NCI-H2196 (cell line): ENCODE results near the gene CERKL.

ENCODE experiments used
- DNase-seq: peaks from one replicate; lab custom pipeline; 2025; ENCODE audit not compliant: unreplicated experiment; lab: John Stamatoyannopoulos, UW

Gene CERKL

DNA sequence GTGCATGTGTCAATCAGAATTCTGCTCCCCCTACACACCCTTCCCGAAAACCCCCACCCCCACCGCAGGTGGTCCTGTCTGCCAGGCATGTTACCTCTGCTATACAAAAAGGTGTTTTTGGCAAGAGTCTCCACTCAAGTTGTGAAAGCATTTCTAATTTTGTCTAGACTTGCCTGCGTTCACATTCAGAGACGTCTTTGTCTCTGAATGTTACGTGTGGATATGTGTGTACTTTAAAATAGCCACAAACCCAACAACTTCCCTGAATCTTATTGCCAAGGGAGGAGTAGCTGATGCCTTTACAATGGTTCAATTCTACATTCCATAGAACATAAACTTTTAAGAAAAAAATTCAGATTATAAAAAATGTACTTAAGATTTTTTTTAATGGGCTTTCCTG is 133.1 kb downstream of the CERKL start:
- no peak for DNase-seq

DNA sequence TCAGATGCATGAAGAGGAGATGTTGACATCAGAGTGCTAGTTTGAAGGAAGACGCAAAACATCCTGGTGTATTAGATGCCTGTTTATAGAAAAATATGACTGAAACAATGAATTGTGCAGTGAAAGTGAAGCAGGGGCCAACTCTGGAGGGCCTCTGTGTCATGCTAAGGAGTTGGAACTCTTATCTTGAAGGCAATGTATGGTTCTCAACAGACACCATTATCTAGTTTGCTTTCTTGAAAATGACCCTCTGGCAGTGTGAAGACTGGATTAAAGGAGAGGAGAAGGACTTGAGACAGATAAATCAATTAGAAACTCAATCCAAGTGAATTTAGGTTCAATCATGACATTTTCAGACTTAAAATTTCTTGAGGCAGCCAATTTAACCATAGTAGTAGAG is 136.7 kb downstream of the CERKL start:
- no peak for DNase-seq

DNA sequence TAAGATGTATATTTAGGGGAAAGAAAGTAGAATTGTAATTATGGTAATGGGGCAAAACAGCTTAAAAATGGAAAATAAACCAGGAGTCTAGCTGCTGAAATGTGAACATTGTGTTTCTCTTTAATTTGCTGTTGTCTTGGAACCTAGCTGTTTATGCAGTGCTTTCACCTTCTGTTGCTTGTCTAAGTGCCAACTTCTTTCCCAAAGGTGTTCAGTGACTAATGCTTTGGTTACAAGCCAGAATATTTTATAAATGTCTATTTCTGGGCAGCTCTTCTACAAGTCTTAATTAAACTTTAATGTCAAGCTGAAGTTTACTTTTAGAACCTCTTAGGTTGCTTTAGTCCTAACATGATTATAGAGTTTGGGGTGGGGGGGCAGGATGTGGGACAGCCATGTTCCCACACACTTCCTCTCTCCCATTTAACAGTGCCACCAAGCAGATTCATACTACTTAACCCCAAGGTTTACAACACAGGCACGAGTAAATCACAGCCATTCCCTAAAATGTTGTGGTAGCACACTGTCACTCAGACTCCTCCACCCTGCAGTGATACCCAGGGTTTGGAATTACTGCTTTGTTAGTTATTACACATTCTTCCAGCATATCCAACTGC is 139.1 kb downstream of the CERKL start:
- DNase-seq = no peak

DNA sequence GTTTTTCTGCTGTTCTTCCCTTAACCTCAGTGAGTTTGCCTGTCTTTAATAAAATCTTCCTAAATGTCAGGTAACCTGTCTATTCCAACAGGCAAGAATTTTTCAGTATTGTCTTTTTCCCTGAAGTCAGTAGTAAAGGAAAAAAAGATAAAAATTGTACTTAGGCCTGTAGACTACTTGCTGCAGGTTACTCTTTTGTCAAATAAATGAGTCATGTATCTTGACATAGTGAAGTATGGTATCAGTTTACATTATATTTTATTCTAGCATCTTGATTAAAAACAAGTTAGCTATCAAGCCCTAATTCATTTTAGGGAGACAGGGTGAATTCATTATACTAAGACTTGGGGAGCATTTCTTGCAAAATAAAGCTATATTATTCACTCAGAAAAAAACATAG is 139.9 kb downstream of the CERKL start:
- no peak for DNase-seq

DNA sequence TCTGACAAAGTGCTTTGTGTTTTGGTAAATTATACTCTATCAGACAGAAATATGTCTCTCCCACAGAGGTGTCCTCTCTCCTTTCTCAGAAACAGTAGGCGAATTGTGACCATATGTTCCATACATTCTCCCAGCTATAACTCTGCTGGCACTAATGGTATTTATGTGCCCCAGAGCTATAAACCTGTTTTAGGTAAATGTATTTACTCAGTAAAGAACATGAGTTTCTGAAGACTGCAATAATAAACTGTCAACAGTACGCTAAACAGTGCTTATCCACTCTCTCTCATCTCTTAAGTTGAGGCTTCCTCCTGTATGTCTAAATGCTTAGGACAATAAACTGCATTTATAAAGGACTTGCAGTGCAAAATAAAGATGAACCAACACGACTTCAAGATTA is 141.2 kb downstream of the CERKL start:
- DNase-seq = no peak

DNA sequence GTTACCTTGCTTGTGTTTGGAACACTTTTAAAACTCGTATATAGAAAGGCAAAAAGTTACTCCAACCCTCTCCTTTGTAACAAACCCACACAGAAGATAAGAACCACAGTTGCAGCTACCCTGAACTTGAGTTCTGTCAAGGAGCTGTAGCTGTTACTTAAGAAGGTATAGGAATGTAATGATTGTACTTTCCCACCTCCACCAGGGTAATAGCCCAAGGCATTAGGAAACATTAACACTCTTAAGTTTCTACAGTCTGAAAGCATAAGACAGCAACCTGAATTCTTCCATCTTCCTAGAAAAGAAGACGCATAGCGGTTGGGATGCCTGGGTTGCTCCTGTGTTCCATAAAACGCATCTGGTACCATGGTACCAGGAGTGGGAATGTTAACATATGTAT is 156.7 kb downstream of the CERKL start:
- DNase-seq = no peak

DNA sequence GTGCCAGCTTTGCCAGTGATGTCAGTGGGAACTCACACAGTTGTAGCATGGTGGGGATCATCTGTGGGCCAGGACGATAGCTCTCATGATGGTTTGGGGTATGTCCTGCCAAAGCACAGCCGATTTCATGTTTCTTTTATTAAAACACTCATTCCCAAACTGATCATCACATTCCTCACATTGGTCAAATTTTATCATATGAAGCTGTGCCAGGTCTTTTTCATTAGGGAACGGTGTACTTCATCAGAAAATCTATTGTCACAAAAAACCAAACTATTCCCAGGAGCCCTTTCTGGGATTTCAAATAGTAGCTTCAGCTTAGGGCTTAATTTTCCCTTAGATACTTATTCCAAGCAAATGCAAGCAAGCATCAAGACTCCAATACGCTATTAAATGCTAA is 157.7 kb downstream of the CERKL start:
- DNase-seq = no peak
